ENCODE measurements around the gene TADA2A. TPM values are rescaled to one million over a fixed set of nuclear protein-coding genes. Genes with fewer than 3 reads are reported as not detected.
"Not testable (repeated sequence)": the region's sequence is repeated elsewhere in the genome, so short reads cannot be mapped to it uniquely, and the experiment has no call there.

The TADA2A gene
- total RNA-seq, 4 donors from 2014 or later = 10.5 to 39.3 (median 16.1) TPM

DNA sequence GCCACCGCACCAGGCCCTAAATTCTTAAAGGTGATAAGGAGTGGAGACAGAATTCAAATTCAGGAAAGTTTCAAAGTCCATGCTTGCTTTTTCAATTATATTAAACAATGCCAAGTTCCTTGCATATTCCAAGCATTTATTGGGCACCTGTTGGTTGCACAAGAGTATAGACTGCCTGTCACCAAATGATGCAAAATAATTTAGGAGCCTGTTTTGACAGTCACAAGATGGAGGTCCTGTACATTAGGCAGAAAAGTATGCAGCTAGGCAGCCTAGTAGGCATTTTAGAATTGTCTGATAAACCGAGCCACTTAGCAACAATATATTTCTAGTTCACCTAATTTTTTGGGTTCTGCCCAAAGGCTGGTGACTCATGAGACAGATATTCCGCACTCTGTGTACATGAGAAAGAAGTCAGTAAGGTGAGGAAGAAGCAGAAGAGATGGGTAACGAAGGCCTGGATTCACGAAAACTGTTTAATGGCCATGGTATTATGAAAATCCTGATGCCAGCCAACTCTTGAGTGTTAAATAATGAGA is 7.4 kb upstream of the TADA2A start:
- Histone ChIP-seq H3K27me3 (no peaks in the 10 kb centered on the region), H3K4me1 (peaks cover 2% of the 10 kb centered on the region), H3K4me3 (no peak overlapping the region), H3K27ac (no peak overlapping the region), H3K9me3 (no peaks in the 10 kb centered on the region), H3K36me3 (no peaks in the 10 kb centered on the region)
- WGBS = 56% methylated on average over 5 of the region's 5 CpGs
- DNase-seq (ENCODE audit: low spot score in 2 of 2) = no peak
- TF ChIP-seq EP300 (IDR thresholded peaks at IDR 0.05) = no peak
- TF ChIP-seq POLR2A (IDR thresholded peaks at IDR 0.05) = no peak
- TF ChIP-seq, protein P1, sequence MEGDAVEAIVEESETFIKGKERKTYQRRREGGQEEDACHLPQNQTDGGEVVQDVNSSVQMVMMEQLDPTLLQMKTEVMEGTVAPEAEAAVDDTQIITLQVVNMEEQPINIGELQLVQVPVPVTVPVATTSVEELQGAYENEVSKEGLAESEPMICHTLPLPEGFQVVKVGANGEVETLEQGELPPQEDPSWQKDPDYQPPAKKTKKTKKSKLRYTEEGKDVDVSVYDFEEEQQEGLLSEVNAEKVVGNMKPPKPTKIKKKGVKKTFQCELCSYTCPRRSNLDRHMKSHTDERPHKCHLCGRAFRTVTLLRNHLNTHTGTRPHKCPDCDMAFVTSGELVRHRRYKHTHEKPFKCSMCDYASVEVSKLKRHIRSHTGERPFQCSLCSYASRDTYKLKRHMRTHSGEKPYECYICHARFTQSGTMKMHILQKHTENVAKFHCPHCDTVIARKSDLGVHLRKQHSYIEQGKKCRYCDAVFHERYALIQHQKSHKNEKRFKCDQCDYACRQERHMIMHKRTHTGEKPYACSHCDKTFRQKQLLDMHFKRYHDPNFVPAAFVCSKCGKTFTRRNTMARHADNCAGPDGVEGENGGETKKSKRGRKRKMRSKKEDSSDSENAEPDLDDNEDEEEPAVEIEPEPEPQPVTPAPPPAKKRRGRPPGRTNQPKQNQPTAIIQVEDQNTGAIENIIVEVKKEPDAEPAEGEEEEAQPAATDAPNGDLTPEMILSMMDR (IDR thresholded peaks at IDR 0.05) = no peak
- no peak for TF ChIP-seq POLR2AphosphoS5 (IDR thresholded peaks at IDR 0.05)

DNA sequence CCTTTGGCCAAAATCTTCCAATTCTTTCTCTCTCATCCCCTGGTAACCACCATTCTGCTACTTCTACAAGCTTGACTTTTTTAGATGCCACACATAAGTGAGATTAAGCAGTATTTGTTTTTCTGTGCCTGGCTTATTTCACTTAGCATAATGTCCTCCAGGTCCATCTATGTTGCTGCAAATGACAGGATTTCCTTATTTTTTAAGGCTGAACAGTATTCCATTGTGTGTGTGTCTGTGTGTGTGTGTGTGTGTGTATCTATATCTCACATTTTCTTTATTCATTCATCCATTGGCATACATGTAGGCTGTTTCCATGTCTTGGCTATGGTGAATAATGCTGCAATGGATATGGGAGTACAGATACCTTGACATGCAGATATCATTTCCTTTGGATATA is 6.2 kb upstream of the TADA2A start:
- no peak overlapping the region for H3K4me3 ChIP-seq
- peaks cover 12% of the 10 kb centered on the region for H3K4me1 ChIP-seq
- no peaks in the 10 kb centered on the region for H3K27me3 ChIP-seq
- H3K27ac ChIP-seq = no peak overlapping the region
- DNase-seq (ENCODE audit: low spot score in 2 of 2) = no peak
- H3K36me3 ChIP-seq = no peaks in the 10 kb centered on the region
- TF ChIP-seq POLR2A (IDR thresholded peaks at IDR 0.05) (no peak), POLR2AphosphoS5 (IDR thresholded peaks at IDR 0.05) (no peak), EP300 (IDR thresholded peaks at IDR 0.05) (no peak)
- TF ChIP-seq, protein P1 (IDR thresholded peaks at IDR 0.05) = no peak
- H3K9me3 ChIP-seq = no peaks in the 10 kb centered on the region

DNA sequence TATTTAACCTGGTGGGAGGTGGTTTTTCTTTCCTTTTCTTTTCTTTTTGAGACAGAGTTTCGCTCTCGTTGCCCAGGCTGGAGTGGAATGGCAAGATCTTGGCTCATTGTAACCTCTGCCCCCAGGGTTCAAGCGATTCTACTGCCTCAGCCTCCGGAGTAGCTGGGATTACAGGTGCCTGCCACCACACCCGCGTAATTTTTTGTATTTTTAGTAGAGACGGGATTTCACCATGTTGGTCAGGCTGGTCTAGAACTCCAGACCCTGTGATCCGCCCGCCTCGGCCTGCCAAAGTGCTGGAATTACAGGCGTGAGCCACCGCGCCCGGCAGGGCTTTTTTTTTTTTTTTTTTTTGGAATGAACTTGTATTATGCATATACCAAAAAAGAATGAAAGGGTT is 1.2 kb upstream of the TADA2A start:
- not testable (repeated sequence) for DNase-seq (ENCODE audit: low spot score in 2 of 2); H3K27ac ChIP-seq; H3K27me3 ChIP-seq; H3K36me3 ChIP-seq; H3K9me3 ChIP-seq
- peaks cover 32% of the 10 kb centered on the region for H3K4me1 ChIP-seq
- peak overlapping the region; percentile 74 for H3K4me3 ChIP-seq
- 38% methylated on average over 14 of the region's 14 CpGs for WGBS

DNA sequence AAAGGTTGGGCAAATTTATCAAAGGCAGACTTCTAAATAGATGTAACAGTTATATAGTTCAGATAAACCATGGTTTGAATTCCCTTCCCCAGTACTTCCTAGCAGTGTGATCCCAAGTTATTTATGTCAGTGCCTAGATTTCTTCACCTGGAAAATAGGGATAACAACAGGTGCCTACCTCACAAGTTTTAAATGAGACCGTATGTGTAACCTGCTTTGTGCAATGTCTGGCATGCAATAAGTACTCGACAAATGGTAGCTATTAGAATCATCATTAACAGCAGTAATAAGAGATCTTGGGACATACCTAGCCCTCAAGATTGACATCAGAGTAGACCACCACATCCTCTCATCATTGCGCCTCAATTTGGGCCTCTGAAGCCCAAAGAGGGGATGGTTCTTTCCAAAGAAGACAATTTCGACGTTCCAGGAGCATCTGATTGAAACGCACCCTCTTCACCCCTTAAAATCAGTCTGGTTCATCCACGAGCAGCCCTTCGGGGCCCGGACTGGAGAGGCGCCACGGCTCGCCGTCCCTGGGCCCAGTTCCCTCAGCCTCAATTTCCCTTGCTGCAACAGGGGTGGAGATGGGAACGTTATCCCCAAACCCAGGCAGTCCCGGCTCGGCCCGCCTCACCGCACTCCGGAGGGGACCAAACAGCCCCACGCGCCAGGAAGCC is 591 bp upstream of the TADA2A start:
- TF ChIP-seq POLR2A (IDR thresholded peaks at IDR 0.05) (no peak), EP300 (IDR thresholded peaks at IDR 0.05) (no peak), POLR2AphosphoS5 (IDR thresholded peaks at IDR 0.05) (no peak)
- TF ChIP-seq, protein P1 (IDR thresholded peaks at IDR 0.05) = no peak
- 0% methylated on average over 9 of the region's 21 CpGs for WGBS
- H3K9me3 ChIP-seq = no peaks in the 10 kb centered on the region
- no peaks in the 10 kb centered on the region for H3K27me3 ChIP-seq
- H3K4me3 ChIP-seq = peak overlapping the region; percentile 74
- H3K27ac ChIP-seq = peak overlapping the region; percentile 95
- H3K36me3 ChIP-seq = peaks cover under 1% of the 10 kb centered on the region
- no peak for DNase-seq (ENCODE audit: low spot score in 2 of 2)
- peaks cover 32% of the 10 kb centered on the region for H3K4me1 ChIP-seq

DNA sequence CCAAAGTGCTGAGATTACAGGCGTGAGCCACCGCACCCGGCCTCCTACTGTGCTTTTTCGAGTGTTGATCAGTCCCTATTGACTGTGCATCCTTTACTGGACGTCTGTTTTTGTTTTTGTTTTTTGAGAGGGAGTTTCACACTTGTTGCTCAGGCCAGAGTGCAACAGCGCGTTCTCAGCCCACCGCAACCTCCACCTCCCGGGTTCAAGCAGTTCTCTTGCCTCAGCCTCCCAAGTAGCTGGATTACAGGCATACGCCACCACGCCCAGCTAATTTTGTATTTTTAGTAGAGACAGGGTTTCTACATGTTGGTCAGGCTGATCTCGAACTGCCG is 1.4 kb downstream of the TADA2A start:
- not testable (repeated sequence) for DNase-seq (ENCODE audit: low spot score in 2 of 2)

DNA sequence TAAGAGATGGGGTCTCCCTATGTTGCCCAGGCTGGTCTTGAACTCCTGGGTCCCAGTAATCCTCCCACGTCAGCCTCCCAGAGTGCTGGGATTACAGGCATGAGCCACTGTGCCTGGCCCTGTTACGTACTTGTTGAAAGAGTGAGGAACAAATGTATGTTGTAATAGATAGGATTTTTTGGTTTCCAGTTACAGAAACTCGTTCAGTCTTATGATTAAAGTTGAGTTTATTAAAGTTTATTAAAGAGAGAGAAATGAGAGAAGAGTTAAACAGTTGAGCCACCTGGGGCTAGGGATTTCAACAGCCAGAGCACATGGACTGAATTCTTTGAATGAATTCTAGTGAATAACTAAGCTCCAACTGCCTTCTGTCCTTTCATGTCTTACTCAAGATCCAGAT is 3.7 kb downstream of the TADA2A start:
- TF ChIP-seq EP300 (IDR thresholded peaks at IDR 0.05) (no peak), POLR2A (IDR thresholded peaks at IDR 0.05) (no peak), POLR2AphosphoS5 (IDR thresholded peaks at IDR 0.05) (no peak)
- TF ChIP-seq, protein P1 (IDR thresholded peaks at IDR 0.05) = no peak
- H3K27me3 ChIP-seq = no peaks in the 10 kb centered on the region
- H3K27ac ChIP-seq = no peak overlapping the region
- H3K4me1 ChIP-seq = peaks cover 22% of the 10 kb centered on the region
- peaks cover 42% of the 10 kb centered on the region for H3K36me3 ChIP-seq
- WGBS = 88% methylated on average over 3 of the region's 3 CpGs
- no peak for DNase-seq (ENCODE audit: low spot score in 2 of 2)
- H3K9me3 ChIP-seq = no peaks in the 10 kb centered on the region
- H3K4me3 ChIP-seq = no peak overlapping the region

More for the DNA sequence above, 1.4 kb downstream of the TADA2A start:
- WGBS = 88% methylated on average over 13 of the region's 13 CpGs
- Histone ChIP-seq H3K36me3 (peaks cover 19% of the 10 kb centered on the region), H3K4me1 (peaks cover 32% of the 10 kb centered on the region)
- H3K27me3 ChIP-seq, H3K27ac ChIP-seq, H3K4me3 ChIP-seq, H3K9me3 ChIP-seq: not testable (repeated sequence)

All from suprapubic skin (tissue), 4 donors.